HG03039 (cell line): Measurements from ENCODE around the gene STOX2.
"Not testable (repeated sequence)": the region's sequence is repeated elsewhere in the genome, so short reads cannot be mapped to it uniquely, and the experiment has no call there.

Experiments
- ATAC-seq: cut with Tn5 transposase; IDR thresholded peaks from one replicate; pipeline ENCODE4 v1.9.1; 2021; ENCODE audit warnings: mild to moderate bottlenecking, moderate library complexity; ENCODE audit not compliant: unreplicated experiment

Gene STOX2

DNA sequence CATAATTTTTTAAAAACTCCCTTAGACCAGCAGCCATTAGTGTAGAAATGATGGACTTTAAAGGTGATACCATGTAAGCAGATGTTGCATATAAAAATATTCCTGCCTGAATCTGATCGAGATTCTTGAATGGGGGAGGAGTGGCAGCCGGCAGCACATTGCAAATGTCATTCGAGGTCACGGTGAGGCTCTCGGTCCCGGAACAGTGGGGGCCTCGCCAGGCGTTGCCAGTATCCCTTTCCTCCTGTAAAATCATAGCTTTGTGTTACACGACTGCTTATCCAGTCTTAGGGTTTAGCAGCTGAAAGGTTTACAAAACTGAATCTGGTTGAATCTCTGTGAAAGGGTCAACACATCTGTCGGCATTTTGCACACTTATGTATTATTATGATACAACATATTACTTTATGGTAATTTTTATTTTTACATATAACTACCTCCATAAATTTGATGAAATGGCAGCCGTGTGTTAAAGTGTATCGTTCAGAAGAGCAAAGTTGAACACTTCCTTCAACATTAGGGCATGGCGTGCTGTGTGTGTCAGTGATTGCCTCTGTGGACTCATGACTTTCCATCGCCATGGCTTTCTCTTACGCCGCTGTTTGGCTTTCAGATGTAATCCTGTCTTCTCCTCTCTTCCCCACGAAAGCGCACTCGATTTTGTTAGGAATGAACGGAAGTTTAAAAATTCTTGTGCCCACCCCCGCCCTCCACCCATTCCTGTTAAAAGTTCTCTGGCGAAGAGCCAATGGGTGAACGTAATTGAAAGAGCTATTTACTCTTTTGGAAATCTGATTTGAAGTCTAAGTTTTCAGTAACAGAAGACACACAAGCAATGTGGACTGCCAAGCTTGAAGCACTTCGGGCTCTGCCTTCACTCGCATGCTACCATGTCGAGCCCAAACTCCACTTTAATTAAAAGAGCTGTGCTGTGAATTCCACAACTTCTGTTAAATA, 114.8 kb downstream of the STOX2 start:
- ATAC-seq = no peak

DNA sequence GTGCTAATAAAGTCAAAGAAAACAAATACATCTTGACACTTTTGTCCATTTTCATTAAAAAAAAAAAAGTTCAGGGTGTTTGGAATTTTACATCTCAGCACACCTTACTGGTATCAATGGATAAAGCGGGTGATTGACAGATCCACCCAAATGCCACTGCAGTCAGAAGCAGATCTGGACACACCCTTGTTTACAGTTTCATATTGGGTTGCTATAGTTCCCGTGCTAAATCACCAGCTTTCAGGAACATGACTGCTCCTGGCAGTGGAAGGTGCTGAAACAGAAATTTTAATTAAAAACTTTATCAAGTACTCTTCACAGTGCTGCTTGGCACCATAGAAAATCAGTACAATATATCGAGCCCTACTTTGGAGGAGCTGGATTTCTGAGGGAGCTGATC, 116.3 kb downstream of the STOX2 start:
- ATAC-seq = no peak

DNA sequence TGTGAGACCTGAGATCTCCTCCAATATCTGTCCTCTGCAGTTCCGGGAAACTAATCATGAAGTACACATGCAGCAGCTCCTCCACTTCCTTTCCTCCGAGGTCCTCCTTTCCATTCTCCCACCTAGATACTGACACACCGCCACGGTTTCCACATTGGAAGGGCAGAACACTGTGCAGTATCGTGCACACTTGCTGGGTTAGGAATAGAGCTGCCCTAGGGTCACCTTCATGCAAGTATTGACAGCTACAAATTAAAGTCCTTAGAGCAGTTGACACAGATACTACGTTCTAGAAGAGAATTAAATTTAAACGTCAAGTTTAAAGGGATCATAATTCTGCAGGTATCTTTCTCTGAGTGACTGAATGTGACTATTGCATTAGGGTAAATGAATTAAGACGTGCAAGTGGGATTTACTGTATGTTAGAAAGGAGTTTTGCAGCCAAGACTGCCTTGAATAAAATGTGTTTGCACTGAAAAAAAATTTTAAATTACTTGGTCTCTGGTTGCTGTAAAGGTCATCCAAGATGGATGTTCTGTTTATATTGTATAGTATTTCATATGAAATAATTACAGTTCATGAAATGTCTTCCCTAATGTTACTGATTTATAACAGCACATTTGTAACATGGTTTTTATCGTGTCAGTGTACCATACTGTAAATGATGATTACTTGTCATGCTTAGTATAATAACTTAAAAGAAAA, 117.7 kb downstream of the STOX2 start:
- no peak for ATAC-seq

DNA sequence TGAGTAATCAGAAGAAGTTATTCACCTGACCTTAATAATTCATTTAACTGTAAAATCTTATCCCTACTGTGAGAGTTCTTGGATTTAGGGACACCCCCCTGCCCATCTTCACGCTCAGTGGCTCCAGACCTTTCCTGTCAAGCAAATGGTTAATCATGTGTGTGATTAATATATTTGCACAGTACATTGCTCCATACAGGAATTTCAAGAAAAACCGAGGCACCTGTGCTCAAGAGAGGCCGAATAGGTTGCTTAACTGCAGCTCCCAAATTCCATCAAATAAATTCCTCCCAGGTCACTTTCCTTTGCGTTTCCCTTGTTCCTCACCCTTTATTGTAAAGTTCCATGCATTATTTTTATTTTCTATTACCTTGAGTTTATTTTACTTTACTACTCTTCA, 119.5 kb downstream of the STOX2 start:
- no peak for ATAC-seq

- ATAC-seq = no peak
Observed at GRCh38 chr4:184028561-184029374, 123.7 kb downstream of the STOX2 start.

- no peak for ATAC-seq
Observed at GRCh38 chr4:184030036-184030435, 124.9 kb downstream of the STOX2 start.

DNA sequence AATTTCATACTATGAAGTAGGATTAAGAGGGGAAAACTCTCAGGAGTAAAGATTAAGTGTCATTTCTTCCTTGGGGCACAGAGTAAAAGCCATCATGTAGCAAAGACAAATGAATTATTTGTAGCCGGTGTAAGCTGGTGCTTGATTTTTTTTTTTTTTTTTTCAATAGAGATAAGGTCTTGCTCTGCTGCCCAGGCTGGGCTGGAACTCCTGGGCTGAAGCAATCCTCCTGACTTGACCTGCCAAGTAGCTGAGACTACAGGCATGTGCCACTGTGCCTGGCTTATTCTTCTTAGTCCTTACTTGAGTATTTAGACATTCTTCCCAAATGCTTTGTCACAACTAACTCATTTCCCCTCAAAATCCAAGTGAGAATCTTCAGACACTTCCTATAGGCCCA, 125.7 kb downstream of the STOX2 start:
- ATAC-seq = no peak

GRCh38 chr4:184032091-184032490, 127.0 kb downstream of the STOX2 start:
- ATAC-seq = no peak

GRCh38 chr4:184039963-184040383, 134.9 kb downstream of the STOX2 start:
- no peak for ATAC-seq

- no peak for ATAC-seq
Observed at GRCh38 chr4:184041156-184041555, 136.0 kb downstream of the STOX2 start.

GRCh38 chr4:184046148-184046547, 141.0 kb downstream of the STOX2 start:
- ATAC-seq = no peak

GRCh38 chr4:184051262-184051661, 146.2 kb downstream of the STOX2 start:
- ATAC-seq = not testable (repeated sequence)

GRCh38 chr4:184052616-184053015, 147.5 kb downstream of the STOX2 start:
- no peak for ATAC-seq

- no peak for ATAC-seq
Observed at GRCh38 chr4:184053434-184053833, 148.3 kb downstream of the STOX2 start.

DNA sequence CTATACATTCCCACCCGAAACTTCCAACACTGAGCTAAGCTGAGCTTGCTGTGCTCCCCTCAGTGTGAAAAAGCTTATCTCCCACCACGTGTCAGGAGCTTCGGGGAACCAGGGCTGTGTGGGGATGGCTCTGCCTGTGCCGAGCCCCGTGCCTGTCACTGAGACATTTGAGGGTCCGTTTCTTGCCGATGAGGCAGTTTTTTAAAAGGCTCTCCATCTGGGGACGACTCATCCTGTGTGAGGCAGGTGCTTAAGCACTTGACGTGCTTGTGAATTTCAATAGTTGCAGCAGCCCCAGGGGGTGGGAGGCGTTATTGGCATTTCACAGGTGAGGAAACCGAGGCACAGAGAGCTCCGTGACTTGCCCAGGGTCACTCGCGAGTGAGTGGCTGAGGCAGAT, 151.8 kb downstream of the STOX2 start:
- no peak for ATAC-seq

GRCh38 chr4:184058026-184058425, 152.9 kb downstream of the STOX2 start:
- ATAC-seq = no peak

DNA sequence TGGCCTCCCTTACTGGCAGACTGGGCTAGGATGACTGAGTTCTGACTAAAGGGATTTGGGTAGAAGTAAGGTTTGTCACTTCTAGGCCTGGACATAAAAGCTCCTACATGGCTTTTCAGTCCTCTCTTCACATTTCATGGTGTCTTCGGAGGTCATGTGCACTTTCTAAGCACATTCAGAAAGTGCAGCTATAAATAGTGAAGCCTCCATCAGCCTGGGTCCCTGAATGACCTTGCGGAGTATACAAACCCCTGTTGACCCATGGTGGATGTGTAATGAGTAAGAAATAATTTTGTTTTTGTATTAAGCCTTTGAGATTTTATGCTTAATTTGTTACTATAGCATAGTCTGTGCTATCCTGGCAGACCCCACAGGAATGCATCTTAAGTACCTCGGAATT, 154.0 kb downstream of the STOX2 start:
- no peak for ATAC-seq

- ATAC-seq = no peak
Observed at GRCh38 chr4:184061582-184061981, 156.5 kb downstream of the STOX2 start.

DNA sequence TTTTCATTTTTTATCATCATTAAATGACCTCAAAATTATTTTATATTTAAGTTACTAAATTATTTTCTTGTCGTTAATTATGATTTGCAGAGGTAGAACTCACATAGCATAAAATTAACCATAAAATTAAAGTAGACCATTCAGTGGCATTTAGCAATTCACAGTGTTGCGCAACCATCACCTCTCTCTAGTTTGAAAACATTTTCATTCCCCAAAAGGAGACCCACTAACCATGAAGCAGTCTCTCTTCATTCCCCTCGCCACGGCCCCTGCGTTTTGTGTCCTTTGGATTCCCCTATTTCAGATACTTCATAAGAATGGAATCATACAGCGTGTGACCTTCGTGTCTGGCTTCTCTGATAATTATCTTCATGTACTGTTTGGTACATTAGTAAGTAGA, 157.7 kb downstream of the STOX2 start:
- no peak for ATAC-seq

- no peak for ATAC-seq
Observed at GRCh38 chr4:184064877-184065276, 159.8 kb downstream of the STOX2 start.

GRCh38 chr4:184066584-184067300, 161.6 kb downstream of the STOX2 start:
- ATAC-seq = no peak
